GM12878 (cell line): Measurements from ENCODE around the gene SNCAIP. TPM values are rescaled to one million over a fixed set of nuclear protein-coding genes. Genes with fewer than 3 reads are reported as not detected.

ENCODE experiments used
- ATAC-seq: fragments of 200-7000 bp; cut with Tn5 transposase; 3 replicates; pipeline ENCODE4 v1.9.1; 2020; ENCODE audit warnings: mild to moderate bottlenecking, moderate library complexity
- BruUV-seq: library from RNA; stranded (reverse); fragments of 400-500 nt; replicated peaks from 2 replicates; lab custom pipeline; 2021; lab: Mats Ljungman, UMichigan
- CTCF ChIA-PET: fragments of 300-600 bp; sonication (Branson Sonifier 250); formaldehyde crosslinking; extraction: SDS; loops from one replicate; lab custom pipeline; 2021; ENCODE audit warnings: inconsistent platforms; lab: Yijun Ruan, JAX
- POLR2A ChIA-PET: fragments of 350-600 bp; formaldehyde crosslinking; extraction: SDS; loops from one replicate; lab custom pipeline; 2021; ENCODE audit warnings: inconsistent platforms; lab: Charles Lee
- RAD21 ChIA-PET: fragments of 300-600 bp; sonication (Branson Sonifier 250); formaldehyde crosslinking; loops from one replicate; lab custom pipeline; 2023; ENCODE audit warnings: antibody characterized with exemption; ENCODE audit not compliant: unreplicated experiment; lab: Charles Lee
- SMC1A ChIA-PET: fragments of 300-600 bp; sonication (Branson Sonifier 250); formaldehyde crosslinking; loops from one replicate; lab custom pipeline; 2023; ENCODE audit not compliant: unreplicated experiment, uncharacterized antibody; lab: Charles Lee
- DNase-seq: peaks from one replicate; pipeline ENCODE4 v3.0.0-alpha.2; 2011; ENCODE audit warnings: low read depth, low spot score
- FAIRE-seq: peaks from 3 replicates; lab custom pipeline; 2011; peaks lifted over from hg19 to GRCh38; lab: Jason Lieb, UNC
- H2AFZ ChIP-seq: 2 replicates; pipeline ENCODE4 v1.6.0; 2011; ENCODE audit warnings: low read depth, low read length, control low read depth; ENCODE audit not compliant: control insufficient read depth
- H3K27ac ChIP-seq: 2 replicates; pipeline ENCODE4 v1.5.1; 2011; ENCODE audit warnings: control low read depth; ENCODE audit not compliant: control insufficient read depth, insufficient read depth
- H3K27me3 ChIP-seq, 2 experiments: replicated peaks in 1 of 2; 2 replicates each; pipeline versions ENCODE4 v1.6.0 to v1.6.1; 2011; ENCODE audit warnings: low read length in 1 of 2; ENCODE audit not compliant: control insufficient read depth in 2 of 2, insufficient read depth in 2 of 2
- H3K36me3 ChIP-seq, 2 experiments: 2 replicates each; pipeline ENCODE4 v1.5.1; 2011; ENCODE audit warnings: low read length in 1 of 2; ENCODE audit not compliant: control insufficient read depth in 2 of 2, insufficient read depth in 2 of 2
- H3K4me1 ChIP-seq: 2 replicates; pipeline ENCODE4 v1.6.1; 2011; ENCODE audit warnings: mild to moderate bottlenecking, low read length, moderate library complexity, mixed read lengths; ENCODE audit not compliant: control insufficient read depth, insufficient read depth
- H3K4me2 ChIP-seq: 2 replicates; pipeline ENCODE4 v1.6.0; 2011; ENCODE audit warnings: control low read depth; ENCODE audit not compliant: control insufficient read depth, insufficient read depth
- H3K4me3 ChIP-seq: fragments of 200-600 bp; sonication (generic); 2 replicates; pipeline ENCODE4 v1.5.1; 2016
- H3K79me2 ChIP-seq: 2 replicates; pipeline ENCODE4 v1.6.0; 2011; ENCODE audit warnings: low read length; ENCODE audit not compliant: control insufficient read depth, insufficient read depth
- H3K9ac ChIP-seq: 2 replicates; pipeline ENCODE4 v1.8.0; 2011; ENCODE audit warnings: low read length, control low read depth, mixed read lengths; ENCODE audit not compliant: control insufficient read depth, insufficient read depth
- H3K9me3 ChIP-seq: replicated peaks from 3 replicates; pipeline ENCODE4 v1.5.1; 2011; ENCODE audit warnings: mild to moderate bottlenecking, low read length; ENCODE audit not compliant: control insufficient read depth, insufficient read depth
- H4K20me1 ChIP-seq: 2 replicates; pipeline ENCODE4 v1.6.0; 2011; ENCODE audit not compliant: control insufficient read depth, insufficient read depth
- IKZF2 ChIP-seq, 2 experiments: fragments of 450-650 bp; IDR thresholded peaks; 2 replicates each; pipeline ENCODE4 v1.6.1; 2017; ENCODE audit warnings: mild to moderate bottlenecking in 2 of 2, moderate library complexity in 2 of 2
- NFIC ChIP-seq: IDR thresholded peaks from 2 replicates; pipeline ENCODE4 v1.6.1; 2012; ENCODE audit warnings: low read depth, mild to moderate bottlenecking, inconsistent platforms, low read length, moderate library complexity
- ZNF687 ChIP-seq: fragments of 450-650 bp; IDR thresholded peaks from 2 replicates; pipeline ENCODE4 v1.6.1; 2017; ENCODE audit warnings: mild to moderate bottlenecking, moderate library complexity
- WGBS: methylation state at CpG from one replicate; pipeline ENCODE4 v1.1.6; 2016; ENCODE audit warnings: low lambda C conversion rate; ENCODE audit not compliant: insufficient replicate concordance, insufficient coverage; ENCODE audit errors: missing lambda C conversion rate; 5-methylcytosine and 5-hydroxymethylcytosine counted together
- in situ Hi-C: fragments of 300-500 bp; cut with MboI; formaldehyde crosslinking; loops from 9 replicates; pipeline ENCODE4 v1.14.3; 2018; ENCODE audit warnings: mixed read lengths
- intact Hi-C: fragments of 100-400 bp; cut with micrococcal nuclease; formaldehyde crosslinking; loops from one replicate; pipeline ENCODE4 v1.14.2; 2022; ENCODE audit not compliant: unreplicated experiment
- polyA plus RNA-seq, 11 experiments: library from polyadenylated mRNA; depleted of rRNA in 4 of 11; unstranded in 6 of 11; stranded (reverse) in 5 of 11; fragments of >200 nt; fragmentation: Nextera tagmentation in 4 of 11; fragmentation: Illumina TruSeq in 1 of 11; extraction: Ambion mirVana in 4 of 11; extraction: Trizol in 1 of 11; gene quantifications; 1 replicate in 1 of 11; 2 replicates in 10 of 11; pipeline versions ENCODE4 v1.2.1 to v1.2.3, GENCODE V29; 2011 to 2016; ENCODE audit warnings: inconsistent platforms in 2 of 11, missing spikeins in 2 of 11, low read depth in 1 of 11
- total RNA-seq, 4 experiments: library from RNA; depleted of rRNA in 3 of 4; stranded (reverse); fragments of >200 nt in 3 of 4; fragmentation: Illumina TruSeq in 1 of 4; extraction: Trizol in 1 of 4; gene quantifications; 2 replicates each; pipeline versions ENCODE4 v1.2.1 to v1.2.3, GENCODE V29; 2013 to 2021

SNCAIP gene
- total and polyA plus RNA-seq, 10 of the 15 experiments (the other 5 are each of a cell fraction or from before 2014, with no cell fraction given), result 0.03 to 0.62 (median 0.16) TPM; not detected in 1

- no peak for ATAC-seq
- ChIA-PET CTCF (no interaction called here), SMC1A (interaction anchor here (3.3 kb wide), 1 partner anchor 12 kb away, joined by 11 read pairs; no protein-coding TSS in a partner anchor), RAD21 (no interaction called here), POLR2A (interaction anchor here (1.6 kb wide), 1 partner anchor 9 kb away, joined by 3 read pairs; no protein-coding TSS in a partner anchor)
- no TSS peak for BruUV-seq
- TF ChIP-seq ZNF687, result no peak
- peak; percentile 26; the same call in 1 of the 2 replicates for TF ChIP-seq NFIC
- TF ChIP-seq IKZF2 (IDR thresholded peaks at IDR 0.05), result no peak
- WGBS, result 66% methylated on average over 4 of the region's 4 CpGs
- H4K20me1 ChIP-seq, result no peaks in the 10 kb centered on the region
- FAIRE-seq, result no peak
- intact Hi-C loops, result no loop called here
- no peak overlapping the region for H3K4me3 ChIP-seq
- H3K4me1 ChIP-seq, result no peaks in the 10 kb centered on the region
- DNase-seq, result no peak
- H3K79me2 ChIP-seq, result no peaks in the 10 kb centered on the region
- H3K27me3 ChIP-seq, result no peaks in the 10 kb centered on the region
- no peak overlapping the region for H2AFZ ChIP-seq
- H3K36me3 ChIP-seq, result no peaks in the 10 kb centered on the region
- no peaks in the 10 kb centered on the region; the same call in 2 of the 3 replicates for H3K9me3 ChIP-seq
- in situ Hi-C loops, result no loop called here
- H3K4me2 ChIP-seq, result no peak overlapping the region
- H3K9ac ChIP-seq, result no peak overlapping the region
- no peak overlapping the region for H3K27ac ChIP-seq
Measured at GRCh38 chr5:122323738-122324137, 11.7 kb downstream of the SNCAIP start.
